Testis (tissue), 3 donors: Measurements from ENCODE around the gene ANKS1B. TPM values are rescaled to one million over a fixed set of nuclear protein-coding genes. Genes with fewer than 3 reads are reported as not detected.
"Not testable (repeated sequence)": the region's sequence is repeated elsewhere in the genome, so short reads cannot be mapped to it uniquely, and the experiment has no call there.

Source experiments
- DNase-seq: peaks from one replicate; pipeline ENCODE4 v3.0.0-alpha.2; 2019
- H3K27ac ChIP-seq, 2 donors: fragments of 200-600 bp; sonication (generic); one replicate each; pipeline ENCODE4 v1.5.1; 2019
- H3K27me3 ChIP-seq: fragments of 200-600 bp; sonication (generic); one replicate; pipeline ENCODE4 v1.5.1; 2019
- H3K36me3 ChIP-seq: fragments of 200-600 bp; sonication (generic); one replicate; pipeline ENCODE4 v1.5.1; 2017; ENCODE audit warnings: low read depth; ENCODE audit errors: missing control alignments
- H3K4me1 ChIP-seq: fragments of 200-600 bp; sonication (generic); one replicate; pipeline ENCODE4 v1.5.1; 2019
- H3K4me3 ChIP-seq, 2 donors: fragments of 200-600 bp; sonication (generic); one replicate each; pipeline ENCODE4 v1.5.1; 2017 to 2019
- H3K9me3 ChIP-seq: fragments of 200-600 bp; sonication (generic); one replicate; pipeline ENCODE4 v1.5.1; 2017
- POLR2A ChIP-seq: fragments of 450-650 bp; IDR thresholded peaks from one replicate; pipeline ENCODE4 v1.6.1; 2017; ENCODE audit warnings: antibody characterized with exemption, mild to moderate bottlenecking, moderate library complexity
- WGBS, 2 donors: methylation state at CpG; one replicate each; pipeline ENCODE4 v1.1.5; 2018; 5-methylcytosine and 5-hydroxymethylcytosine counted together
- intact Hi-C: fragments of 100-400 bp; cut with DNase I; formaldehyde crosslinking; loops from one replicate; pipeline ENCODE4 v1.15.1; 2023; ENCODE audit warnings: low total_unique reads
- polyA plus RNA-seq: library from polyadenylated mRNA; stranded (reverse); fragments of 350-450 nt; fragmentation: Illumina TruSeq; extraction: RNeasy Lipid Tissue Mini Kit (QIAGEN cat#74804); gene quantifications from one replicate; pipeline ENCODE4 v1.2.3, GENCODE V29; 2014; ENCODE audit warnings: low read depth, low replicate concordance; ENCODE audit not compliant: insufficient read depth
- total RNA-seq, 2 donors: library from RNA; depleted of rRNA; stranded (reverse); fragments of >200 nt; gene quantifications; one replicate each; pipeline ENCODE4 v1.2.3, GENCODE V29; 2016
- TF ChIP-seq, protein P1 (sequence below), 3 experiments: fragments of 450-650 bp in 2 of 3; fragments of 200-600 bp in 1 of 3; sonication (generic) in 1 of 3; IDR thresholded peaks; one replicate each; pipeline ENCODE4 v1.5.1; 2016 to 2019; ENCODE audit warnings: antibody characterized with exemption in 3 of 3, mild to moderate bottlenecking in 2 of 3, moderate library complexity in 1 of 3

The ANKS1B gene
- total and polyA plus RNA-seq, 3 donors from 2014 or later: 26.8 to 58.2 (median 30.9) TPM

- Histone ChIP-seq H3K9me3 (no peaks in the 10 kb centered on the region), H3K27ac (no peak overlapping the region), H3K4me1 (no peaks in the 10 kb centered on the region), H3K27me3 (no peaks in the 10 kb centered on the region), H3K4me3 (no peak overlapping the region), H3K36me3 (no peaks in the 10 kb centered on the region)
- TF ChIP-seq POLR2A: no peak
- TF ChIP-seq, protein P1, sequence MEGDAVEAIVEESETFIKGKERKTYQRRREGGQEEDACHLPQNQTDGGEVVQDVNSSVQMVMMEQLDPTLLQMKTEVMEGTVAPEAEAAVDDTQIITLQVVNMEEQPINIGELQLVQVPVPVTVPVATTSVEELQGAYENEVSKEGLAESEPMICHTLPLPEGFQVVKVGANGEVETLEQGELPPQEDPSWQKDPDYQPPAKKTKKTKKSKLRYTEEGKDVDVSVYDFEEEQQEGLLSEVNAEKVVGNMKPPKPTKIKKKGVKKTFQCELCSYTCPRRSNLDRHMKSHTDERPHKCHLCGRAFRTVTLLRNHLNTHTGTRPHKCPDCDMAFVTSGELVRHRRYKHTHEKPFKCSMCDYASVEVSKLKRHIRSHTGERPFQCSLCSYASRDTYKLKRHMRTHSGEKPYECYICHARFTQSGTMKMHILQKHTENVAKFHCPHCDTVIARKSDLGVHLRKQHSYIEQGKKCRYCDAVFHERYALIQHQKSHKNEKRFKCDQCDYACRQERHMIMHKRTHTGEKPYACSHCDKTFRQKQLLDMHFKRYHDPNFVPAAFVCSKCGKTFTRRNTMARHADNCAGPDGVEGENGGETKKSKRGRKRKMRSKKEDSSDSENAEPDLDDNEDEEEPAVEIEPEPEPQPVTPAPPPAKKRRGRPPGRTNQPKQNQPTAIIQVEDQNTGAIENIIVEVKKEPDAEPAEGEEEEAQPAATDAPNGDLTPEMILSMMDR (IDR thresholded peaks at IDR 0.05): no peak
- intact Hi-C loops: no loop called here
- no peak for DNase-seq
- 54 to 56% methylated on average over 1 of the region's 1 CpG for WGBS, 2 donors
Observed at GRCh38 chr12:99649551-99649950, 335.2 kb downstream of the ANKS1B start.

- DNase-seq: no peak
- intact Hi-C loops: no loop called here
- no peaks in the 10 kb centered on the region for H3K4me1 ChIP-seq
Observed at GRCh38 chr12:99648183-99648582, 336.6 kb downstream of the ANKS1B start.

GRCh38 chr12:99647453-99647852 lies 337.3 kb downstream of the ANKS1B start, which contains the start of gene GARIN6:
Gene GARIN6 (plus strand): TSS chr12:99647753. CDS start chr12:99648175, 422 bp downstream.
- Histone ChIP-seq H3K27ac (no peak within 1 kb of the TSS), H3K27me3 (no peaks in the 10 kb centered on the region), H3K36me3 (no peaks in the 10 kb centered on the region), H3K9me3 (no peaks in the 10 kb centered on the region), H3K4me1 (no peaks in the 10 kb centered on the region), H3K4me3 (no peak within 1 kb of the TSS)
- DNase-seq: no peak
- intact Hi-C loops: no loop called here
- 91 to 96% methylated on average over 4 of the region's 4 CpGs for WGBS, 2 donors
- TF ChIP-seq, protein P1 (IDR thresholded peaks at IDR 0.05): no peak
- no peak for TF ChIP-seq POLR2A

More at GRCh38 chr12:99648183-99648582, 336.6 kb downstream of the ANKS1B start:
- TF ChIP-seq POLR2A: no peak
- TF ChIP-seq, protein P1 (IDR thresholded peaks at IDR 0.05): no peak
- no peaks in the 10 kb centered on the region for H3K9me3 ChIP-seq
- WGBS, 2 donors: 91% methylated on average over 14 of the region's 14 CpGs
- H3K27me3 ChIP-seq: no peaks in the 10 kb centered on the region
- H3K27ac ChIP-seq: no peak overlapping the region
- no peak overlapping the region for H3K4me3 ChIP-seq
- H3K36me3 ChIP-seq: no peaks in the 10 kb centered on the region

DNA sequence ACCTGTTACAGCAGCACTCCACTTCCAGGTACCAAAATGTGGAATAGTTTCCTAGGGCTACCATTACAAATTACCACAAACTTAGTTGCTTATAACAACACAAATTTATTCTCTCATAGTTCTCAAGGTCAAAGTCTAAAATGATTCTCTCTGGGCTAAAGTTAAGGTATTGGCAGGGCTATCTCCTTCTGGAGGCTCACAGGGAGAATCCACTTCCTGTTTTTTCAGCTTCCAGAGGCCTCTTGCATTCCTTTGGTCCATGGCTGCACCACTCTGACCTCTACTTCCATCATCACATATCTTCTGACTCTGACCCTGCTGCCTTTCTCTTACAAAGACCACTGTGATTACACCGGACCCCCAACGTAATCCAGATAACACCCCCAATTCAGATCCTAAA lies 340.1 kb downstream of the ANKS1B start:
- Histone ChIP-seq H3K4me3 (no peak overlapping the region), H3K27me3 (no peaks in the 10 kb centered on the region), H3K4me1 (no peaks in the 10 kb centered on the region), H3K36me3 (no peaks in the 10 kb centered on the region), H3K27ac (no peak overlapping the region), H3K9me3 (no peaks in the 10 kb centered on the region)
- 61 to 77% methylated on average over 2 of the region's 2 CpGs for WGBS, 2 donors
- intact Hi-C loops: no loop called here
- DNase-seq: no peak
- TF ChIP-seq, protein P1 (IDR thresholded peaks at IDR 0.05): no peak
- TF ChIP-seq POLR2A: no peak

DNA sequence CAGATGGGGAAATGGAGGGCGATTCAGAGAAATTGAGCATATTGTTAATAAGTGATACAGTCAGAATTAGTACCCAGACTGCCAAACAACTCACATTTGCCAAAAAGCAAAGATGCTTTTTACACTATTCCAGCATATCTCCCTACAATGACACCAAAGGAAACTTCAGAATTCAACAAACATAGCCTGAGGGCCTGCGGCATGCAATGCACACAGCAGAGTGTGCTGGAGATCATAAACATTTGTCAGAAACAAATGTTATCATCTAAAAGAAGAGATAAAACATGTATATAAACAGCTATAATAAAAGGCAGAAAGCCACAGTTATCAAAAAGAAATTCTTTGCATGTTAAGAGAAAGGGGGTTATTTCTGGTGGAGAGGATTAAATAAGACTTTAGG lies 357.3 kb downstream of the ANKS1B start:
- no peak for DNase-seq

DNA sequence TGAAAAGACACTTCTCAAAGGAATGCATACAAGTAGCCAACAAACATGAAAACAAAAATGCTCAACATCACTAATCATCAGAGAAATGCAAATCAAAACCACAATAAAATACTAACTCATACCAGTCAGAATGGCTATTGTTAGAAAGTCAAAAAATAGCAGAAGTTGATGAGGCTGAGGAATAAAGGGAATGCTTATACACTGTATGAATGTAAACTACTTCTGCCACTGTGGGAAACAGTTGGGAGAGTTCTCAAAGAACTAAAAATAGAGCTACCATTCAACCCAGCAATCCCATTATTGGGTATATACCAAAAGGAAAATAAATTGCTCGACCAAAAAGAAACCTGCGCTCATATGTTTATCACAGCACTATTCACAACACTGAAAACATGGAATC lies 360.1 kb downstream of the ANKS1B start:
- H3K9me3 ChIP-seq, H3K36me3 ChIP-seq, H3K27ac ChIP-seq, H3K27me3 ChIP-seq, H3K4me1 ChIP-seq, H3K4me3 ChIP-seq, DNase-seq, intact Hi-C loops: not testable (repeated sequence)
- WGBS, 2 donors: 93 to 95% methylated on average over 2 of the region's 2 CpGs

More for the DNA sequence above, 357.3 kb downstream of the ANKS1B start:
- H3K9me3 ChIP-seq: no peaks in the 10 kb centered on the region
- no peaks in the 10 kb centered on the region for H3K36me3 ChIP-seq
- no peak overlapping the region for H3K27ac ChIP-seq
- no peak for TF ChIP-seq POLR2A
- TF ChIP-seq, protein P1 (IDR thresholded peaks at IDR 0.05): no peak
- intact Hi-C loops: no loop called here
- H3K27me3 ChIP-seq: no peaks in the 10 kb centered on the region
- 83 to 89% methylated on average over 2 of the region's 2 CpGs for WGBS, 2 donors
- H3K4me1 ChIP-seq: no peaks in the 10 kb centered on the region
- no peak overlapping the region for H3K4me3 ChIP-seq
